MM.1S (cell line): Measurements from ENCODE around the gene FAM117B.

Experiments used
- DNase-seq: peaks from one replicate; pipeline ENCODE4 v3.0.0-alpha.2; 2015
- H2AFZ ChIP-seq: fragments of 300-600 bp; sonication (generic); 2 replicates; pipeline ENCODE4 v1.6.0; 2016; ENCODE audit warnings: antibody characterized with exemption, low read length
- H3F3A ChIP-seq: fragments of 300-600 bp; sonication (generic); 2 replicates; pipeline ENCODE4 v1.6.1; 2016; ENCODE audit warnings: mild to moderate bottlenecking, antibody characterized with exemption, low read length, moderate library complexity, mixed read lengths; ENCODE audit not compliant: insufficient read depth
- H3K27ac ChIP-seq: fragments of 300-600 bp; sonication (generic); 2 replicates; pipeline ENCODE4 v1.5.1; 2016; ENCODE audit warnings: mild to moderate bottlenecking, low read length
- H3K27me3 ChIP-seq: fragments of 300-600 bp; sonication (generic); replicated peaks from 2 replicates; pipeline ENCODE4 v1.6.0; 2016; ENCODE audit warnings: low read length; ENCODE audit not compliant: insufficient read depth
- H3K36me3 ChIP-seq: fragments of 300-600 bp; sonication (generic); replicated peaks from 2 replicates; pipeline ENCODE4 v1.6.1; 2016; ENCODE audit warnings: mild to moderate bottlenecking, low read length, mixed read lengths; ENCODE audit not compliant: insufficient read depth
- H3K4me1 ChIP-seq: fragments of 300-600 bp; sonication (generic); 2 replicates; pipeline ENCODE4 v1.6.1; 2016; ENCODE audit warnings: low read length, mixed read lengths
- H3K4me2 ChIP-seq: fragments of 300-600 bp; sonication (generic); 2 replicates; pipeline ENCODE4 v1.6.0; 2016; ENCODE audit warnings: low read depth, low read length
- H3K4me3 ChIP-seq: fragments of 300-600 bp; sonication (generic); 2 replicates; pipeline ENCODE4 v1.5.1; 2016; ENCODE audit warnings: low read length, mixed read lengths
- H3K79me2 ChIP-seq: fragments of 300-600 bp; sonication (generic); 2 replicates; pipeline ENCODE4 v1.6.1; 2016; ENCODE audit warnings: mixed run types, low read length, mixed read lengths
- H3K9ac ChIP-seq: fragments of 300-600 bp; sonication (generic); 2 replicates; pipeline ENCODE4 v1.6.1; 2016; ENCODE audit warnings: low read length, mixed read lengths
- H3K9me2 ChIP-seq: fragments of 300-600 bp; sonication (generic); replicated peaks from 2 replicates; pipeline ENCODE4 v1.6.1; 2016; ENCODE audit warnings: mild to moderate bottlenecking, low read length, mixed read lengths; ENCODE audit not compliant: insufficient read depth
- H3K9me3 ChIP-seq: fragments of 300-600 bp; sonication (generic); replicated peaks from 2 replicates; pipeline ENCODE4 v1.6.1; 2016; ENCODE audit warnings: mild to moderate bottlenecking, low read length, mixed read lengths; ENCODE audit not compliant: insufficient read depth
- H4K20me1 ChIP-seq: fragments of 300-600 bp; sonication (generic); 2 replicates; pipeline ENCODE4 v1.6.1; 2016; ENCODE audit warnings: mild to moderate bottlenecking, low read length, moderate library complexity, mixed read lengths; ENCODE audit not compliant: insufficient read depth
- EZH2 ChIP-seq: fragments of 300-600 bp; sonication (generic); optimal IDR thresholded peaks from 2 replicates; pipeline ENCODE3; 2017; ENCODE audit warnings: low read depth, mild to moderate bottlenecking, antibody characterized with exemption, low read length, mixed read lengths
- EZH2phosphoT487 ChIP-seq: fragments of 300-600 bp; sonication (generic); IDR thresholded peaks from 2 replicates; pipeline ENCODE4 v1.6.1; 2018; ENCODE audit warnings: antibody characterized with exemption, low read length
- TF ChIP-seq, protein P1 (sequence below): fragments of 300-600 bp; sonication (generic); IDR thresholded peaks from 2 replicates; pipeline ENCODE4 v1.5.1; 2016; ENCODE audit warnings: antibody characterized with exemption, low read length, mixed read lengths

The FAM117B gene

DNA sequence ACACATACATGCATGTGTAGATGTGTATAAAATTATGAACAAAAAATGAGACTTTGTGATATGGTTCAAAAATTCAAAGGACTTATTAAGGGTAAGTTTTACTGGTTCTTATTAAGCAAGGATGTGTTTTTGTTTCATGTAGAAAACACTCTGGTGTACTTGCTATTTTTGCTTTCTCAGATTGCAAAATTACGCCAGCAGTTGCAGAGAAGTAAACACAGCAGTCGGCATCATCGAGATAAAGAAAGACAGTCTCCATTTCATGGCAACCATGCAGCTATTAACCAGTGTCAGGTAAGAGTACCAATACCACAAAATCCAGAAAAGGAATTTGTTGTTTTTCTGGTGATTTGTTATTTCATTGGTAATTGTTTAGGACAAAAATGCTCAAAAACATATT lies 91.3 kb downstream of the FAM117B start:
- H3K27me3 ChIP-seq = no peaks in the 10 kb centered on the region
- H3K79me2 ChIP-seq = no peaks in the 10 kb centered on the region
- no peaks in the 10 kb centered on the region for H3F3A ChIP-seq
- H3K9ac ChIP-seq = no peak overlapping the region
- TF ChIP-seq, protein P1, sequence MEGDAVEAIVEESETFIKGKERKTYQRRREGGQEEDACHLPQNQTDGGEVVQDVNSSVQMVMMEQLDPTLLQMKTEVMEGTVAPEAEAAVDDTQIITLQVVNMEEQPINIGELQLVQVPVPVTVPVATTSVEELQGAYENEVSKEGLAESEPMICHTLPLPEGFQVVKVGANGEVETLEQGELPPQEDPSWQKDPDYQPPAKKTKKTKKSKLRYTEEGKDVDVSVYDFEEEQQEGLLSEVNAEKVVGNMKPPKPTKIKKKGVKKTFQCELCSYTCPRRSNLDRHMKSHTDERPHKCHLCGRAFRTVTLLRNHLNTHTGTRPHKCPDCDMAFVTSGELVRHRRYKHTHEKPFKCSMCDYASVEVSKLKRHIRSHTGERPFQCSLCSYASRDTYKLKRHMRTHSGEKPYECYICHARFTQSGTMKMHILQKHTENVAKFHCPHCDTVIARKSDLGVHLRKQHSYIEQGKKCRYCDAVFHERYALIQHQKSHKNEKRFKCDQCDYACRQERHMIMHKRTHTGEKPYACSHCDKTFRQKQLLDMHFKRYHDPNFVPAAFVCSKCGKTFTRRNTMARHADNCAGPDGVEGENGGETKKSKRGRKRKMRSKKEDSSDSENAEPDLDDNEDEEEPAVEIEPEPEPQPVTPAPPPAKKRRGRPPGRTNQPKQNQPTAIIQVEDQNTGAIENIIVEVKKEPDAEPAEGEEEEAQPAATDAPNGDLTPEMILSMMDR = no peak
- TF ChIP-seq EZH2 (no peak), EZH2phosphoT487 (no peak)
- no peaks in the 10 kb centered on the region for H3K9me2 ChIP-seq
- no peak for DNase-seq
- H4K20me1 ChIP-seq = no peaks in the 10 kb centered on the region
- H3K27ac ChIP-seq = no peak overlapping the region
- H2AFZ ChIP-seq = no peak overlapping the region
- no peaks in the 10 kb centered on the region for H3K36me3 ChIP-seq
- H3K4me3 ChIP-seq = no peak overlapping the region
- no peak overlapping the region for H3K4me2 ChIP-seq
- H3K4me1 ChIP-seq = no peaks in the 10 kb centered on the region
- H3K9me3 ChIP-seq = no peaks in the 10 kb centered on the region

DNA sequence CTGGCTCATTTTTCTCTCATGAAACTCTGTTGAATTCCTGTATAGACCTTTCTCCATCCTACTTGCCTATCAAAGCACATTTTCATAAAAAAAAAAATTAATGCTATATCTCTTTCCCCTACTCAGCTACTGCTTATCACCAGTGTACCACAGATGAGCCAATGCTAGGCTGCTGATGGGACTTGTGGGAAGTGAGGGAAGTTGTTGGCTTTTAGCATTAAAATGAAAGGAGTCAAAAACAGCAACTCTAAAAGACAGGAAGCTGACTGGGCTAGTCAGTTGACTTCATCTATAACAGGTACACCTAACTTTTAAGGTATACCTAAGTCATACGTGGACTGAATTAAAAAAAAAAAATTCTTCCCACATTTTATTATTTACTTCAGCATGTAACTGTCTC lies 102.1 kb downstream of the FAM117B start:
- no peaks in the 10 kb centered on the region for H3K9me3 ChIP-seq
- H3K9ac ChIP-seq = no peak overlapping the region
- no peaks in the 10 kb centered on the region for H3F3A ChIP-seq
- no peak overlapping the region for H2AFZ ChIP-seq
- DNase-seq = no peak
- H3K79me2 ChIP-seq = no peaks in the 10 kb centered on the region
- H4K20me1 ChIP-seq = no peaks in the 10 kb centered on the region
- H3K4me1 ChIP-seq = no peaks in the 10 kb centered on the region
- H3K27me3 ChIP-seq = no peaks in the 10 kb centered on the region
- H3K27ac ChIP-seq = no peak overlapping the region
- no peak overlapping the region for H3K4me3 ChIP-seq
- TF ChIP-seq EZH2phosphoT487 (no peak), EZH2 (no peak)
- TF ChIP-seq, protein P1 = no peak
- H3K9me2 ChIP-seq = no peaks in the 10 kb centered on the region
- no peaks in the 10 kb centered on the region for H3K36me3 ChIP-seq
- no peak overlapping the region for H3K4me2 ChIP-seq

DNA sequence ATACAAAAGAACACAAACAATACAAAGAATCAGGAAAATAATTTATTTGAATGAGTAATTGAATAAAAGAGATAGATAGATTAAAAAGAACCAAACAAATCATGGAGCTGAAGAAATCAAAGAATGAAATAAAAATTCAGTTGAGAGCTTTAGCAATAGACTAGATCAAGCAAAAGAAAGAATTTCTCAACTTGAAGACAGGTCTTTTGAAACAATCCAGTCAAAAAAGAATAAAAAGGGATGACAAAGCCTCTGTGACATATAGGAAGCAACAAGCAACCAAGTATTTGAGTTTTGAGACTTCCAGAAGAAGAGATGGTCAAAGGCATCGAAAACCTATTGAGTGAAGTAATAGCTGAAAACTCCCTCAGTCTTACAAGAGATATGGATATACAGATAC lies 108.8 kb downstream of the FAM117B start:
- Histone ChIP-seq H3K27ac (no peak overlapping the region), H3K9me3 (no peaks in the 10 kb centered on the region), H3K4me3 (no peak overlapping the region), H2AFZ (no peak overlapping the region), H3K9ac (no peak overlapping the region), H3K36me3 (no peaks in the 10 kb centered on the region), H3K9me2 (no peaks in the 10 kb centered on the region), H3F3A (no peaks in the 10 kb centered on the region), H3K4me1 (no peaks in the 10 kb centered on the region), H3K27me3 (no peaks in the 10 kb centered on the region), H3K79me2 (no peaks in the 10 kb centered on the region), H4K20me1 (no peaks in the 10 kb centered on the region), H3K4me2 (no peak overlapping the region)
- TF ChIP-seq EZH2phosphoT487 (no peak), EZH2 (no peak)
- TF ChIP-seq, protein P1 = no peak
- DNase-seq = no peak
